ENCODE results near the gene CCBE1.
"Not testable (repeated sequence)": the region's sequence is repeated elsewhere in the genome, so short reads cannot be mapped to it uniquely, and the experiment has no call there.

The CCBE1 gene

GRCh38 chr18:59715445-59715844, 18.2 kb upstream of the CCBE1 start:
- H3K27me3 ChIP-seq (ENCODE audit: low read length) = no peaks in the 10 kb centered on the region
- H3K9me3 ChIP-seq (ENCODE audit: insufficient read depth, low read length) = no peaks in the 10 kb centered on the region
- no peaks in the 10 kb centered on the region for H3K36me3 ChIP-seq (ENCODE audit: low read length)
- H2AFZ ChIP-seq (ENCODE audit: low read depth, low read length, severe bottlenecking) = no peak overlapping the region
- H3K9me2 ChIP-seq (replicated peaks; ENCODE audit: insufficient read depth, low read length) = no peaks in the 10 kb centered on the region
- no peak overlapping the region for H3K9ac ChIP-seq (ENCODE audit: low read length)
- H3K79me2 ChIP-seq (ENCODE audit: insufficient read depth, low read length) = no peaks in the 10 kb centered on the region
- H3F3A ChIP-seq (ENCODE audit: insufficient read depth) = no peaks in the 10 kb centered on the region
- no peak overlapping the region for H3K27ac ChIP-seq (ENCODE audit: low read depth, low read length)
- TF ChIP-seq CTCF (IDR thresholded peaks at IDR 0.05; ENCODE audit: insufficient read depth, low read length, poor library complexity, severe bottlenecking) (no peak), EZH2phosphoT487 (conservative IDR thresholded peaks at IDR 0.05; ENCODE audit: low read length) (no peak)
- H4K20me1 ChIP-seq (ENCODE audit: low read depth, low read length) = no peaks in the 10 kb centered on the region
- no peak overlapping the region for H3K4me2 ChIP-seq (ENCODE audit: low read depth, low read length, poor library complexity, severe bottlenecking)
- H3K4me3 ChIP-seq (ENCODE audit: insufficient read depth, low read length, poor library complexity, severe bottlenecking) = no peak overlapping the region

DNA sequence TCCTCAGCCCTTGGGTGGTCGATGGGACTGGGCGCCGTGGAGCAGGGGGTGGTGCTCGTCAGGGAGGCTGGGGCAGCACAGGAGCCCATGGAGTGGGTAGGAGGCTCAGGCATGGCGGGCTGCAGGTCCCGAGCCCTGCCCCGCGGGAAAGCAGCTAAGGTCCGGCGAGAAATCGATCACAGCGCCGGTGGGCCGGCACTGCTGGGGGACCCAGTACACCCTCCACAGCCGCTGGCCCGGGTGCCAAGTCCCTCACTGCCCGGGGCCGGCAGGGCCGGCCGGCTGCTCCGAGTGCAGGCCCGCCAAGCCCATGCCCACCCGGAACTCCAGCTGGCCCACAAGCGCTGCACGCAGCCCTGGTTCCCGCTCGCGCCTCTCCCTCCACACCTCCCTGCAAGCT, 16.9 kb upstream of the CCBE1 start:
- H3K36me3 ChIP-seq (ENCODE audit: low read length); H3K4me3 ChIP-seq (ENCODE audit: insufficient read depth, low read length, poor library complexity, severe bottlenecking); H4K20me1 ChIP-seq (ENCODE audit: low read depth, low read length); H3K79me2 ChIP-seq (ENCODE audit: insufficient read depth, low read length); H3K9me3 ChIP-seq (ENCODE audit: insufficient read depth, low read length); H3F3A ChIP-seq (ENCODE audit: insufficient read depth); H3K27ac ChIP-seq (ENCODE audit: low read depth, low read length); H3K27me3 ChIP-seq (ENCODE audit: low read length); H3K9ac ChIP-seq (ENCODE audit: low read length); H3K4me2 ChIP-seq (ENCODE audit: low read depth, low read length, poor library complexity, severe bottlenecking); H2AFZ ChIP-seq (ENCODE audit: low read depth, low read length, severe bottlenecking); H3K9me2 ChIP-seq (replicated peaks; ENCODE audit: insufficient read depth, low read length): not testable (repeated sequence)

GRCh38 chr18:59712311-59712710, 15.1 kb upstream of the CCBE1 start:
- no peaks in the 10 kb centered on the region for H3K27me3 ChIP-seq (ENCODE audit: low read length)
- no peaks in the 10 kb centered on the region for H4K20me1 ChIP-seq (ENCODE audit: low read depth, low read length)
- no peak overlapping the region for H3K4me2 ChIP-seq (ENCODE audit: low read depth, low read length, poor library complexity, severe bottlenecking)
- H3K9ac ChIP-seq (ENCODE audit: low read length) = no peak overlapping the region
- no peaks in the 10 kb centered on the region for H3K9me3 ChIP-seq (ENCODE audit: insufficient read depth, low read length)
- H3K27ac ChIP-seq (ENCODE audit: low read depth, low read length) = no peak overlapping the region
- H3K36me3 ChIP-seq (ENCODE audit: low read length) = no peaks in the 10 kb centered on the region
- no peak overlapping the region for H3K4me3 ChIP-seq (ENCODE audit: insufficient read depth, low read length, poor library complexity, severe bottlenecking)
- H3K79me2 ChIP-seq (ENCODE audit: insufficient read depth, low read length) = no peaks in the 10 kb centered on the region
- no peaks in the 10 kb centered on the region for H3K9me2 ChIP-seq (replicated peaks; ENCODE audit: insufficient read depth, low read length)
- no peak overlapping the region for H2AFZ ChIP-seq (ENCODE audit: low read depth, low read length, severe bottlenecking)
- no peak for TF ChIP-seq CTCF (IDR thresholded peaks at IDR 0.05; ENCODE audit: insufficient read depth, low read length, poor library complexity, severe bottlenecking)
- no peak for TF ChIP-seq EZH2phosphoT487 (conservative IDR thresholded peaks at IDR 0.05; ENCODE audit: low read length)
- H3F3A ChIP-seq (ENCODE audit: insufficient read depth) = no peaks in the 10 kb centered on the region

GRCh38 chr18:59708988-59709387, 11.8 kb upstream of the CCBE1 start:
- H3K9me3 ChIP-seq (ENCODE audit: insufficient read depth, low read length) = no peaks in the 10 kb centered on the region
- no peaks in the 10 kb centered on the region for H3K9me2 ChIP-seq (replicated peaks; ENCODE audit: insufficient read depth, low read length)
- no peak overlapping the region for H3K4me2 ChIP-seq (ENCODE audit: low read depth, low read length, poor library complexity, severe bottlenecking)
- H2AFZ ChIP-seq (ENCODE audit: low read depth, low read length, severe bottlenecking) = no peak overlapping the region
- H3K36me3 ChIP-seq (ENCODE audit: low read length) = no peaks in the 10 kb centered on the region
- H3K9ac ChIP-seq (ENCODE audit: low read length) = no peak overlapping the region
- H3K79me2 ChIP-seq (ENCODE audit: insufficient read depth, low read length) = no peaks in the 10 kb centered on the region
- H3K27me3 ChIP-seq (ENCODE audit: low read length) = no peaks in the 10 kb centered on the region
- H3K27ac ChIP-seq (ENCODE audit: low read depth, low read length) = no peak overlapping the region
- no peaks in the 10 kb centered on the region for H3F3A ChIP-seq (ENCODE audit: insufficient read depth)
- no peaks in the 10 kb centered on the region for H4K20me1 ChIP-seq (ENCODE audit: low read depth, low read length)
- H3K4me3 ChIP-seq (ENCODE audit: insufficient read depth, low read length, poor library complexity, severe bottlenecking) = no peak overlapping the region
- TF ChIP-seq CTCF (IDR thresholded peaks at IDR 0.05; ENCODE audit: insufficient read depth, low read length, poor library complexity, severe bottlenecking) = no peak
- no peak for TF ChIP-seq EZH2phosphoT487 (conservative IDR thresholded peaks at IDR 0.05; ENCODE audit: low read length)

Measured in SU-DHL-6 (cell line).